Esophagus squamous epithelium (tissue), 5 donors: Measurements from ENCODE around the gene TUBGCP5. TPM values are rescaled to one million over a fixed set of nuclear protein-coding genes. Genes with fewer than 3 reads are reported as not detected.

ENCODE experiments used
- DNase-seq: peaks from one replicate; lab custom pipeline; 2025; lab: John Stamatoyannopoulos, UW
- H3K27ac ChIP-seq, 4 donors: fragments of 200-600 bp; sonication (generic); one replicate each; pipeline ENCODE4 v1.5.1; 2016 to 2019; ENCODE audit warnings: mild to moderate bottlenecking in 1 of 4
- H3K27me3 ChIP-seq, 4 donors: fragments of 200-600 bp; sonication (generic); 1 replicate in 3 of 4; 2 replicates in 1 of 4; pipeline versions ENCODE4 v1.5.1 to v1.6.0; 2017 to 2021; ENCODE audit warnings: antibody characterized with exemption in 1 of 4
- H3K36me3 ChIP-seq, 3 donors: fragments of 200-600 bp; sonication (generic); one replicate each; pipeline ENCODE4 v1.5.1; 2016 to 2019
- H3K4me1 ChIP-seq, 3 donors: fragments of 200-600 bp; sonication (generic); one replicate each; pipeline ENCODE4 v1.5.1; 2017 to 2019
- H3K4me3 ChIP-seq, 4 donors: fragments of 200-600 bp; sonication (generic); 1 replicate in 3 of 4; 2 replicates in 1 of 4; pipeline ENCODE4 v1.5.1; 2016 to 2019; ENCODE audit warnings: mild to moderate bottlenecking in 2 of 4, moderate library complexity in 1 of 4
- H3K9me3 ChIP-seq, 3 donors: fragments of 200-600 bp; sonication (generic); one replicate each; pipeline ENCODE4 v1.5.1; 2016 to 2019
- CTCF ChIP-seq, 6 experiments: fragments of 450-650 bp in 4 of 6; fragments of 200-600 bp in 2 of 6; sonication (generic) in 2 of 6; IDR thresholded peaks; one replicate each; pipeline ENCODE4 v1.5.1; 2016 to 2019; ENCODE audit warnings: antibody characterized with exemption in 6 of 6, mild to moderate bottlenecking in 4 of 6, moderate library complexity in 4 of 6
- POLR2A ChIP-seq, 4 donors: fragments of 450-650 bp; IDR thresholded peaks; one replicate each; pipeline ENCODE4 v1.6.1; 2017; ENCODE audit warnings: antibody characterized with exemption in 4 of 4, mild to moderate bottlenecking in 4 of 4, moderate library complexity in 3 of 4
- WGBS, 2 donors: methylation state at CpG; one replicate each; pipeline ENCODE4 v1.1.5; 2018; 5-methylcytosine and 5-hydroxymethylcytosine counted together
- intact Hi-C: fragments of 100-400 bp; cut with DNase I; formaldehyde crosslinking; loops from one replicate; pipeline ENCODE4 v1.15.0; 2022
- total RNA-seq, 4 donors: library from RNA; depleted of rRNA; stranded (reverse); fragments of >200 nt; gene quantifications; one replicate each; pipeline ENCODE4 v1.1.0, GENCODE V29; 2016
- donor health status: DM: yes; HTN: yes; CAD: no.

The TUBGCP5 gene
- total RNA-seq, 4 donors from 2014 or later = 10.6 to 33.6 (median 20.0) TPM

DNA sequence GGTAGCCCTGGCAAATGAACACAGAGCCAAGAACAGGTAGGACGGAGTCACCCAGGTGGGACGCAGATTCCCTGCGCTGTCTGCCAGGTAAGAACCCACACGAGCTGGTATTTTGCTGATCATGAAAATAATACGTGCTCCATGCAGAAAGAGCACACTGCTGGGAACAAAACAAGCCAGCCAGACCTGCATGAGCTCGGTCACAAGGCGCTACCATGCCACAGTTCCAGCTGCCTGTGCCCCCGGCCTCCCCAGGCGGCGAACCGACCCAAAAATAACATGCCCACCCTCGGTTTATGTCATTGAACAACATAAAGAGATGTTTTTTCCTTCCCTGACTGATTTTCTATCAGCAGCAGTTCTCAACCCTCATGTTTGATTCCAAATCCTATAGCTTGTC is 85.0 kb downstream of the TUBGCP5 start:
- 88 to 92% methylated on average over 12 of the region's 12 CpGs for WGBS, 2 donors
- intact Hi-C loops = no loop called here
- DNase-seq = no peak
- H3K4me3 ChIP-seq = no peak overlapping the region
- H3K27me3 ChIP-seq = no peaks in the 10 kb centered on the region
- H3K9me3 ChIP-seq = no peaks in the 10 kb centered on the region
- H3K27ac ChIP-seq = no peak overlapping the region
- H3K4me1 ChIP-seq = peaks cover 7 to 70% (median 47%) of the 10 kb centered on the region in 3 donors
- TF ChIP-seq CTCF (IDR thresholded peaks at IDR 0.05) (no peak), POLR2A (IDR thresholded peaks at IDR 0.05) (no peak)
- H3K36me3 ChIP-seq = no peaks in the 10 kb centered on the region

GRCh38 chr15:22952796-22953579 is 86.4 kb downstream of the TUBGCP5 start:
- intact Hi-C loops = no loop called here
- TF ChIP-seq CTCF (IDR thresholded peaks at IDR 0.05) (no peak), POLR2A (IDR thresholded peaks at IDR 0.05) (no peak)
- Histone ChIP-seq H3K4me1 (peaks cover 10 to 83% (median 57%) of the 10 kb centered on the region in 3 donors), H3K4me3 (no peak overlapping the region), H3K36me3 (no peaks in the 10 kb centered on the region), H3K27me3 (no peaks in the 10 kb centered on the region), H3K27ac (peak overlapping the region in 1 of 4 donors; percentile 33), H3K9me3 (no peaks in the 10 kb centered on the region)
- no peak for DNase-seq
- WGBS, 2 donors = 48 to 49% methylated on average over 18 to 21 of the region's 21 CpGs

GRCh38 chr15:22951381-22952280 is 87.7 kb downstream of the TUBGCP5 start:
- no peaks in the 10 kb centered on the region for H3K27me3 ChIP-seq
- intact Hi-C loops = no loop called here
- peaks cover 0 to 9% (median 0%) of the 10 kb centered on the region in 3 donors for H3K36me3 ChIP-seq
- H3K27ac ChIP-seq = peak overlapping the region in 3 of 4 donors; percentile 26 to 41 (median 38)
- 77 to 78% methylated on average over 17 to 19 of the region's 39 CpGs for WGBS, 2 donors
- H3K9me3 ChIP-seq = no peaks in the 10 kb centered on the region
- DNase-seq = no peak
- no peak for TF ChIP-seq POLR2A (IDR thresholded peaks at IDR 0.05)
- H3K4me3 ChIP-seq = no peak overlapping the region
- H3K4me1 ChIP-seq = peaks cover 14 to 84% (median 59%) of the 10 kb centered on the region in 3 donors

- no peak overlapping the region for H3K4me3 ChIP-seq
- H3K4me1 ChIP-seq = peaks cover 14 to 77% (median 53%) of the 10 kb centered on the region in 3 donors
- H3K36me3 ChIP-seq = peaks cover 0 to 15% (median 0%) of the 10 kb centered on the region in 3 donors
- no peaks in the 10 kb centered on the region for H3K9me3 ChIP-seq
- TF ChIP-seq POLR2A (IDR thresholded peaks at IDR 0.05) = no peak
- TF ChIP-seq CTCF (IDR thresholded peaks at IDR 0.05) = no peak
- DNase-seq = no peak
- no peaks in the 10 kb centered on the region for H3K27me3 ChIP-seq
- WGBS, 2 donors = 93% methylated on average over 10 to 13 of the region's 16 CpGs
- H3K27ac ChIP-seq = peak overlapping the region in 2 of 4 donors; percentile 26 to 41
- intact Hi-C loops = no loop called here
These were observed 88.4 kb downstream of the TUBGCP5 start for GRCh38 chr15:22951031-22951380.

GRCh38 chr15:22950256-22950990 is 88.9 kb downstream of the TUBGCP5 start:
- DNase-seq = no peak
- Histone ChIP-seq H3K4me1 (peaks cover 14 to 73% (median 47%) of the 10 kb centered on the region in 3 donors), H3K4me3 (no peak overlapping the region), H3K36me3 (peaks cover 0 to 21% (median 0%) of the 10 kb centered on the region in 3 donors), H3K27ac (peak overlapping the region in 3 of 4 donors; percentile 21 to 69 (median 38)), H3K27me3 (no peaks in the 10 kb centered on the region), H3K9me3 (no peaks in the 10 kb centered on the region)
- 75 to 85% methylated on average over 17 to 25 of the region's 25 CpGs for WGBS, 2 donors
- intact Hi-C loops = no loop called here
- TF ChIP-seq POLR2A (IDR thresholded peaks at IDR 0.05) (no peak), CTCF (IDR thresholded peaks at IDR 0.05) (no peak)
